ENCODE results near the gene ADCY4.

ADCY4 gene

GRCh38 chr14:24271134-24271833 is 63.6 kb downstream of the ADCY4 start, which contains the start of gene RABGGTA:
TSS of gene RABGGTA (minus strand) at chr14:24271597. CDS start at chr14:24271115, 482 bp downstream.
- DNase-seq = peak; percentile 88

GRCh38 chr14:24270537-24271133 is 64.2 kb downstream of the ADCY4 start:
- no peak for DNase-seq

- no peak for DNase-seq
Measured at GRCh38 chr14:24269910-24270536, 64.8 kb downstream of the ADCY4 start.

GRCh38 chr14:24269368-24269767 is 65.5 kb downstream of the ADCY4 start:
- DNase-seq = no peak

Measured in 8988T (cell line).